ENCODE data around the gene JCAD. TPM values are rescaled to one million over a fixed set of nuclear protein-coding genes. Genes with fewer than 3 reads are reported as not detected.
A peak's percentile ranks its signal among the peaks of the same experiment; 100 is the strongest.
"Not testable (repeated sequence)": the region's sequence is repeated elsewhere in the genome, so short reads cannot be mapped to it uniquely, and the experiment has no call there.

Gene JCAD
- total RNA-seq, 1 donor, result 2.3 TPM

- no peak for DNase-seq (ENCODE audit: low read depth)
- TF ChIP-seq, protein P1, sequence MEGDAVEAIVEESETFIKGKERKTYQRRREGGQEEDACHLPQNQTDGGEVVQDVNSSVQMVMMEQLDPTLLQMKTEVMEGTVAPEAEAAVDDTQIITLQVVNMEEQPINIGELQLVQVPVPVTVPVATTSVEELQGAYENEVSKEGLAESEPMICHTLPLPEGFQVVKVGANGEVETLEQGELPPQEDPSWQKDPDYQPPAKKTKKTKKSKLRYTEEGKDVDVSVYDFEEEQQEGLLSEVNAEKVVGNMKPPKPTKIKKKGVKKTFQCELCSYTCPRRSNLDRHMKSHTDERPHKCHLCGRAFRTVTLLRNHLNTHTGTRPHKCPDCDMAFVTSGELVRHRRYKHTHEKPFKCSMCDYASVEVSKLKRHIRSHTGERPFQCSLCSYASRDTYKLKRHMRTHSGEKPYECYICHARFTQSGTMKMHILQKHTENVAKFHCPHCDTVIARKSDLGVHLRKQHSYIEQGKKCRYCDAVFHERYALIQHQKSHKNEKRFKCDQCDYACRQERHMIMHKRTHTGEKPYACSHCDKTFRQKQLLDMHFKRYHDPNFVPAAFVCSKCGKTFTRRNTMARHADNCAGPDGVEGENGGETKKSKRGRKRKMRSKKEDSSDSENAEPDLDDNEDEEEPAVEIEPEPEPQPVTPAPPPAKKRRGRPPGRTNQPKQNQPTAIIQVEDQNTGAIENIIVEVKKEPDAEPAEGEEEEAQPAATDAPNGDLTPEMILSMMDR (IDR thresholded peaks at IDR 0.05; ENCODE audit: insufficient read depth, low read length), result no peak
- no peak overlapping the region for H3K4me3 ChIP-seq (ENCODE audit: low read depth, low read length)
Observed at GRCh38 chr10:30011956-30012647, 47.3 kb downstream of the JCAD start.

DNA sequence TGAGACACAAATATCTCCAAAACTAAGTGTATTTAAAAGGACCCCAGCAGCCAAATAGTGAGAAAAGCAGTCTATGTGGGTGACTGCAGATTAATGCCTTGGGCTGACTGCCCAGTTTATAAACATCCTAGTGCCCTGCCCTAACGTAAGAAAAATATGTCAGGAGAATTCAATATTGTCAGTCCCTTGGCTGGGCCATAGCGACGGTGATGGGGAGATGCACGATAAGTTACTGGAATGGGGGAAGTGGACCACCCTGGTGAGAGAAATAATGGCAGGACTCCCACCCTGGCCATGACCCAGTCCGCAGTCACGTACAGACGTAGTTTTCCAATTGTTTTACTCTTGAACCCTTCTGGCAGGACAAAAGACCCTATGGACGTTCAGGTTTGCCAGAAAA is 48.0 kb downstream of the JCAD start:
- H3K4me3 ChIP-seq (ENCODE audit: low read depth, low read length), result no peak overlapping the region
- TF ChIP-seq, protein P1 (IDR thresholded peaks at IDR 0.05; ENCODE audit: insufficient read depth, low read length), result no peak
- DNase-seq (ENCODE audit: low read depth), result peak; percentile 41

DNA sequence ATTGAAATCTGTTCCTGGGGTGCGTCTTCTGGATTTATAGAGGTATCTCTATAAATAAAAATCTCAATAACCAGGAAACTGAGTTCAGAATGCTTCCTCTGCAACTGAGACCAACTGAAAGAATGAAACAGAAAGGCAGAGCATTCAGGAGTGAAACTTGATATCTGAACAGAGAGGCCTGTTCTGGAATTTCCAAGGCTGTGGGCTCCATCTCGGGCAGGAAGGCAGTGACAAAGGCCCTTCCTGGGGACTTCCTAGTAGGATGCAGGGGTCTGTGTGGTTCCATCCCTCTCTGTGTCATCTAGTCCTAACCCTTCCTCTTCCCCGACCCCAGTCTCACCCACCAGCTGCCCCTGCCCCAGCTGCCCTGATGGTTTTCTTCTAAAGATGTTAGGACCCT is 52.0 kb downstream of the JCAD start:
- no peak for DNase-seq (ENCODE audit: low read depth)
- TF ChIP-seq, protein P1 (IDR thresholded peaks at IDR 0.05; ENCODE audit: insufficient read depth, low read length), result no peak

GRCh38 chr10:30006410-30006809 is 53.0 kb downstream of the JCAD start:
- no peak for DNase-seq (ENCODE audit: low read depth)
- TF ChIP-seq, protein P1 (IDR thresholded peaks at IDR 0.05; ENCODE audit: insufficient read depth, low read length), result no peak
- H3K4me3 ChIP-seq (ENCODE audit: low read depth, low read length), result no peak overlapping the region

More for the DNA sequence above, 52.0 kb downstream of the JCAD start:
- H3K4me3 ChIP-seq (ENCODE audit: low read depth, low read length), result no peak overlapping the region

DNA sequence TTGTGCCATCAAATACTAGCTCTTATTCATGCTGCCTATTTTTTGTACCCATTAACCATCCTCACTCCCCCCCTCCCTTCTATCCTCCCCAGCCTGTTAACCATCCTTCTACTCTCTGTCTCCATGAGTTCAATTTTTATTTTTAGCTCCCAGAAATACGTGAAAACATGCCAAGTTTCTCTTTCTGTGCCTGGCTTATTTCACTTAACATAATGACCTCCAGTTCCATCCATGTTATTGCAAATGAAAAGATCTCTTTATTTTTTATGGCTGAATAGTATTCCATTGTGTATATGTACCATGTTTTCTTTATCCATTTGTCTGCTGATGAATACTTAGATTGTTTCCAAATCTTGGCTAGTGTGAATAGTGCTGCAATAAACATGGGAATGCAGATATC is 54.3 kb downstream of the JCAD start:
- DNase-seq (ENCODE audit: low read depth), result peak; percentile 26
- not testable (repeated sequence) for H3K4me3 ChIP-seq (ENCODE audit: low read depth, low read length)

DNA sequence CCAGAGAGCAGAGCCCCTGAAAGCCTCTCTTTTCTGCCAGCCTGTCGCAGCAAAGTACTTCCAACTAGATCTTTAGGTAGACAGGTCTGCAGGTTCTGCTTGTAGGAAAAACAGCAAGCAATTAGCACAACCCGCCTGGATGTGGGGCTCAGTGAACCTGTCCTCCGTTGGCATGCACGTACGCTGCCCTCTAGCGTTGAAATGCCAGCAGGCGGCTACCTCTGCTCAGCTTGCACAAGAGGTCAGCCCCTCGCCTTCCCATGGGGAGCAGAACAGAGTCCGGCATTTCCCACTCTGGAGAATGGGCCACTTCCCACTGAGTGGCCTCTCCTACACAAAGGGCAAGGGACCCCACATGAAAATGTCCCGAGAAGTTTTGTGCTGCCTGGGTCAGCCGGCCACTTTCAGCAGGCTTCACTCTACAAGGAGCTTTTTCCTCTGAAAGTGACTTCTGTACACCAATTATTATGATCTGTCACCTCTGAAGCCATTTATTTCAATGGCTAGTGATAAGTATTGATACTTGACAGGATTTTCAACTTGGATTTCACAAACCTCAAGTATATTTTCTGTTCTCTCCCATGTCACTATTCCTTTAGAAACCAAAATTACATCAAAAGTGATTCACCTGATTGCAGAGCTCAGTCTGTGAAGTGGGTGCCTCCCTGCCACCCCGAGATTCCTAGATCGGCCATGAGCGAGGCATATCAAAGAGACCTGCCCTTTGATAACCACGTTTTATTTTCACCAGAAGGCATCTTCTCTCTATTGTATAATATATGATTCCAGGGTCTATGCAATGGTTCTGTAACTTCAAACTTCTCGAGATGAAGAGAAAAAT is 56.7 kb downstream of the JCAD start:
- no peak overlapping the region for H3K4me3 ChIP-seq (ENCODE audit: low read depth, low read length)
- peak; percentile 84 for DNase-seq (ENCODE audit: low read depth)
- TF ChIP-seq, protein P1 (IDR thresholded peaks at IDR 0.05; ENCODE audit: insufficient read depth, low read length), result peak; percentile 92

DNA sequence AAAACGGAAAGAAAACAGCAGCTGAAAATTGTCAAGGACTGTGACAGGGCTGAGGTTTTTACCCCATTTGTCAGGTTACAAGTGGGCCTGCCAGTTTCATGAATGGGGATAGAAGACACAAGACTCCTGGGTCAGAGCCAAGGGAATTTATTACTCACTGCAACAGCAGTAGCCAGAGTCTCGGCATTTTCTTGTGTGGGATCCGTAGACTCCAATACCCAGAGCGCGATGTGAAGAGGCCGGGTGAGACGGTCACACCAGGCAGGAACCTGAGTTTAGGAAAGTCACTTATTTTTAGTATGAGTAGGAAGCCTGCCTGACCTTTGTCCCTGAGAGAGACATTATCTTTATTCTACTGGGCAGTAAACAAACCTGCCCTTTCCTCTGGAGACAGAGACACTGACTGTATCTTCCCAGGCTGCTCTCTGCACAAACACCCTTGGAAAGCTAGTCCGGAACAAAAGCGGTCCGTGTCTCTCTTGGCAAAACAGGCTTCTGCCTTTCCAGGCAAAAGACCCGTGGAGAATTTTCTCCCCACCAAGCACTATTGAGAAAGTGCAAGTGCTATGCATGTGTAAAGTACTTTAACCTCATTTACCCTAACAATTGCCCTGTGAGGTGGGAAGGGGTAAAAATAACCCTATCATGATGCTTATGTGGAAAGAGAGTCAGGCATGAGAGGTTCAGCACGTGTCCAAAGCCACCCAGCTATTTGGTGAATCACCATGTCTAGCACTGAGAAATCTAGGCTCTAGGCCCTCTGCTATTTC is 58.4 kb downstream of the JCAD start:
- H3K4me3 ChIP-seq (ENCODE audit: low read depth, low read length), result no peak overlapping the region
- peak; percentile 97 for DNase-seq (ENCODE audit: low read depth)
- TF ChIP-seq, protein P1 (IDR thresholded peaks at IDR 0.05; ENCODE audit: insufficient read depth, low read length), result no peak

All from fibroblast of the aortic adventitia (primary cell).